ENCODE measurements around the gene TOMM7.
"Not testable (repeated sequence)": the region's sequence is repeated elsewhere in the genome, so short reads cannot be mapped to it uniquely, and the experiment has no call there.

TOMM7 gene

DNA sequence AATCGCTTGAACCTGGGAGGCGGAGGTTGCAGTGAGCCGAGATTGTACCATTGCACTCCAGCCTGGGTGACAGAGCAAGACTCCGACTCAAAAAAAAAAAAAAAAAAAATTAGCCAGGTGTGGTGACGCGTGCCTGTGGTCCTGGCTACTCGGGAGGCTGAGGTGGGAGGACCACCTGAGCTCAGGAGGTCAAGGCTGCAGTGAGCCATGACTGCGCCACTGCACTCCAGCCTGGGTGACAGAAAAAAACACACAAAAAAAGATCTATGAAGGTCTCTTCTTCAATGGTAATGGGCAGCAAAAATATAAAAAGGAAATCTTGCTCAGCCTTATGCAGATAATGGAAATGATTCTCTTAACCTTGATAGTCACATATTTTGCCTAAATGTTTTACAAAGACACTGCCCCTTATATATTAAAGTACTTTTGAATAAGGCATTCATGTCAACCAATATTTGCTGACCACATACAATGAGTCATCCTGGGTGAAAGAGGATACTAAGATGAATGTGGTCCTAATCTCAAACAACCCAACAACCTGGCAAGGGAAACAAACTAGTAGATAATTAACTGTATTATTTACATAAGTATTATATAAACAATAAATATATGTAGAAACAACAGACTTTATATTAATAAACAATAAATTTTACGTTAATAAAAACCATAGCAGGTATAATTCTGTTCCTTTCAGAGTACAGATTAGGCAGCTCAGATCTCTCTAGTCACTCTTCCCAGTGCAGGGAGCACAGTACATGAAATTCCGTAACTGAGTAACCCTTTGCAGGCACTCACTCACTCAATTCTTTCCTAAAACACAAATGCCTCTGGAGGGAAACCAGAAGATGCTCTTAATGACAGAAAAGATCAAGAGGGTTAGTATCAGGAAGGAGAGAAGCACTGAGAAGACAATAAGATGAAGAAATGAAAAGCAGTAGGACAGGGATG, 8.1 kb downstream of the TOMM7 start:
- no peak for DNase-seq

DNA sequence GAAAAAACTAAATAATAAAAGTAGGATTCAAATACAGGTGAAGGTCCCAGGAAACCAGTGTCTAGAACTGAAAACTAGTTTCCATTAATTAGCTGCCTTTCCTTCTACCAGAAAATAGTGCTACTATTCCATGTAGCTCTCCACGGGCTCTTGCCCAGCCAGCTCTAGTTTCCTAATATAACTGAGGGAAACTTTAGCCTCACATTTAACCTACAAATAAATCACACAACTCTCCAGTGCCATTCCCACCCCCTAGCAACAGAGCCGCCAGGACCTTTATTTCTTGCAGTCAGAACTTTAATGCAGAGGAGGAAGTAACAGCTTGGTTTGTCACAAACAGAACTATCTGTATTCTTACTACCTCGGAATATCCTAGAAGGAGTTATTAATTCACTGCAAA, 10.3 kb downstream of the TOMM7 start:
- no peak for DNase-seq

DNA sequence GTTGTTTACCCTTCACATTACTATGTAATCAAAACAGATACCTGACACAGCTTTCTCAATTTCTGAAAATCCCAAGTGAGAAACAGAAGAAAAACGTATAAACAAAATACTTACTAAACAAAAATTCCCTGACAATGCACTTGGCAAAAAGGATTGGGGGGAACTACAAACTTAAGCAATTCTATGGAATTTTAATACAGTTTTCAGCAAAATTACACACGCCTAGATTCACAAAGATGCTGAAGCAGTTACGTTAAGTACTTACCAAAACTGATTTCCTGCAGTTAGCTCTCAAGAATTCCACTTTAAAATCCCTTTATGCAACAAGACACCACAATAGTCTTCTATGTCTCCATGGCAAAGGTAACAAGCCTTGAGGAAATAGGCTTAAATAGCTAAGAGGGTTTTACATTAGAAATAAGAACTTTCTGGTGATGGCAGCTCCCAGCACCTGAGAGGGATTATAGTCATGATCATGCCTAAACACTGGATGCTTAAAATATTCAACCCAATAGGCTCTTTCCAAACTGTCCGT, 10.8 kb downstream of the TOMM7 start:
- DNase-seq = no peak

DNA sequence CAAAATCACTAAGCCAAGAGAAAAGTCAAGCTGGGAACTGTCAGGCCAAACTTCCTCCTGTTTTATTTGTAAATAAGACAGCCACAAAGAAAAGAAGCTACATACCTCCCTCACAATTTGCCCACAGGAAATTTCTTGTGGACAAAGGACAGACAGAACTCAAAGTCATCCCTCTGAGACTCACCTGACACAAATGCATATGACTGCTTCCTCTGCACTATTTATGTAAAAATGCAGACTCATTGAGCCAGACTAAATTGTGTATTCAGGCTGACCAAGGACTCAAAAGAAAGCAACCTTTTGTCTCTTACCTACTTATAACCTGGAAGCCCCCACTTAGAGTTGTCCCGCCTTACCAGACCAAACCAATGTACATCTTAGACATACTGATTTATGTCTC, 11.8 kb downstream of the TOMM7 start:
- no peak for DNase-seq

DNA sequence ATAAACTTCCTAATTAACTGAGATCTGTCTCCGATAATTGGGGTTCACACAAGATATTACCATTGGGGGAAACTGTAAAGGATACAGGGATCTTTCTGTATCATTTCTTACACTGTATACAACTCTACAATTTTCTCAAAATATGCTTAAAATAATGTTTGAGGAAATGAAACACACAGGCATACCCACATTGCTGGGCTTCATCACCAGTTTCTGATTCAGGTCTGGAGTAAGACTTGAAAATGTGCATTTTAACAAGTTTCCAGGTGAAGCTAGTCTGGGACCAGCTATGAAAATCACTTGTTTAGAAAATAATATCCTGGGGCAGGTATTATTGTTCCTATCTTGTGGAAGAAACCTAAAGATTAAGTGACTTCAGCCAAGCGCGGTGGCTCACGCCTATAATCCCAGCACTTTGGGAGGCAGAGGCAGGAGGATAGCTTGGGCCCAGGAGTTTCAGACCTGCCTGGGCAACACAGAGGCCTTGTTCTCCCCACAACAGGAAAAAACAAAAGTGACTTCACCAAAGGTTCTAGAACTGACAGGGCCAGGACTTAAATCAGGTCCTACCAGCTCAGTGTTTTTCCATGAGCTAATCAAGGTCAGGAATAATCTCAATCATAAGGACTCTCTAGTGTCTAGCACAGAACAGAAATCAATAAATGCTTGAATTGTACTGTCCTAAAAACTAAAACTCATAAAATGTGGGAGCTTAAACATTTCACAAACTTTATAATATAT, 12.6 kb downstream of the TOMM7 start:
- DNase-seq = no peak

DNA sequence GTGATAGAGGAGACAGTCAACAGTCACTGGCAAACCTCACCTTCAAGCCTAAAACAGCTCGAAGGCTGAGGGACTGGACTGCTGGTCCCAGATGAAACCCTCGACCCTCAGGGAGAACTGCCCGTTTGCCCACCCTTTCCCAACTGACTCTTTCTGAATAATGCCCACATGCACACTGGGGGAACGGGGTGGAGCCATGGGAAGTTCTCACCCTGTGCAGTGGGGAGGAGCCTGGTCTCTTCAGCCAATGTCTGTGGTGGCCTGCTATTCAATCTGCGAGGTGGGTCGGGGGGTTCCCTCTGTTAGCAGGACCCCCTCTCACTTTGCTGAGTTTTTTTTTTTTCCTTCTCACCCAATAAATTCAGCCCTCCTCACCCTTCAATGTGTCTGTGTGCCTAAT, 14.5 kb downstream of the TOMM7 start:
- no peak for DNase-seq

DNA sequence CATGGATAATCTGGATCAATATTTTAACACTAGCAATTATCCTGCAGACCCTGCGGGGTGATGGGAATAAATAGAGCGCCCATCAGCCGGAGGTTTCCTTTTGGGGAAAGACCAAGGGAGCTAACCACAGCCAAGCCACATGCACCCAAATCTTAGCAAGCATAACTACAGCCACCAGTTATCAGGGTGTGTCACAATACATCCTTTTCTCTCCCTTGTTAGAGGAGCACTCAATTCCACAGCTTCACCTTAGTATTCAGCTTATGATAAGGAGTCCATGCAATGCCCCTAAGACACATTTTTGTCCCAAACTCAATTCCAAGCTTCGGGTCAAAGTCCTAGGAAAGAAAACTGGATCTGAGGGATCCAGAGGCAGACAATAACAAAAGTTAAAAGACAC, 15.9 kb downstream of the TOMM7 start:
- DNase-seq = no peak

DNA sequence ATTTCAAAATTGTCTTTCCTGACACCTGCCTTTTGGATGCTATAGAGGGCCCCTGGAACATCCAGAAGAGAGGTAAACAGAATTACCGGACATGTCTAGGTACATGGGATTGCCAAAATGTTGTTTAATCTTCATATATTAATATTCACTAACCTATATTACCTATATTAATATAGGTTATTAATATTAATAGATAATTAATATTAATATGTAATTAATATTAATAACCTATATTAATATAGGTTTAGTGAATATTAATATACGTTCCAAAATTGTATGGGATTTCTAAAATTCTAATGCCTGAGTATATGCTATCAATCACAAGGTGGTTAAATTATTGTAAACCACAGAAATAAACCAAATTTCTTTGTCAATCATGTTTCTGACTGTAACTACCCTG, 17.4 kb downstream of the TOMM7 start:
- no peak for DNase-seq

DNA sequence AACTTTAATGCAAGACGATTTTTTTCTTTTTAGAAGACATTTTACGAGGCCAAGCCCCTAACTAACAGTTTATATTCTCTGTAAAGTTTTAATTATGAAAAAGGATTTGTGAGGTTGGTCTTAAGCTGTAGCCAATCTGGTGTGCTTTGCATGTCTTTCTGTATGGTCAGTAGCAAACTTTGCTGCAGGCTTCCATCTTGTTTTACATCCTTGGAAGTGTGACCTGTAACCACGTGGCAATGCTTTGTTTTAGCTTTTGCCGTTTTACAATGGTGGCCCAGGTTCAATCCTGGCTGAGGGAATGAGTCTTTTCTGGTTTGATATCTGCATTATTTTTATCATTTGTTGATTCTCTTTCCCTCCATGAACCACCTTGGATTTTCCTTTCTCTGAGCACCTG, 19.8 kb downstream of the TOMM7 start:
- not testable (repeated sequence) for DNase-seq

DNA sequence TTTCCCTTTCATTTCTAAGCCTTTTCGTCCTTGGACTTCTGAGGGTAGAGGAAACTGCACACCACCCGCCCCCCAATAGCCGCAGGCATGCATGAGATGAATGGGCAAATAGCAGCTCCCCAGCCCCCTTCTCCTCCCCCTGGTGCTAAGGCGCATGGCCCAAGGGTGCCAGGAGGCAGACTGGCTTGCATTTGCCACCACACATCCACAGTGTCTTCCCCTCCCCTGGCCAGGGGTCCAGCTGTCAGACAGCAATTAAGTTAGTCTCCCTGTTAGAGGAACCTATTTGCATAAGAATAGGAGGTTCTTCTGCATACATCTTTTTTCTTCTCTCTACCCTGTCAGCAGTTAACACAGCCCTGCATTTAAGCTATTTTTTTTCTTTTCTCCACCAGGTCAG, 20.2 kb downstream of the TOMM7 start:
- no peak for DNase-seq

DNA sequence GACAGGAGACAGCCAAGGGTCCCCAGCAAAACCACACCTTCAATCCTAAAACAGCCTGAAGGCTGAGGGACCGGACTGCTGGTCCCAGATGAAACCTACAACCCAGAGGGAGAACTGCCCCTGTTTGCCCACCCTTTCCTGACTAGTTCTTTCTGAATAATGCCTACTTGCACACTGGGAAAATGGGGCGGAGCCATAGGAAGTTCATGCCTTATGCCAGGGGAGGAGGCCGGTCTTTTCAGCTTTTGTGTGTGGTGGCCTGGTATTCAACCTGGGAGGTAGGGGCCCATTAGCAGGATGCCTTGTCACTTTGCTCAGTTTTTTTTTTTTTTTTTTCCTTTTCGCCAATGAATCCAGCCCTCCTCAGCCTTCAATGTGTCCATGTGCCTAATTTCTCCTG, 20.7 kb downstream of the TOMM7 start:
- no peak for DNase-seq

DNA sequence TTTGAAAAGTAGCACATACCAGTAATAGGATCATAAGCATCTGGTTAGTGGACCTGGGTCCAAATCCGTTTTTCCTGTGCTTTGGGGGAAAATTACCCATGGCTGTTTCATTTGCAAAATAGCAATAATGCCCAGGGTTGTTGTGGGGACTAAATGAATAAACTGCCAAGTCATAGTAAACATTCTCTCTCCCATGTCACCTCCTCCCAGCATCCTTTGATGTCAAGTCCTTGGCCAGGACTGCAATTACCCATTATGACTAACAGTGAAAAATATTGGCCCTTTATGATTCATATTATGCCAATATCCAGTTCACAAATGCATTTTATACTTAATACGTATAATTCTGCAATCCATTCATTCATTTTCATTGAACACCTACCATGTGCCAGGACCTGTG, 23.0 kb downstream of the TOMM7 start:
- DNase-seq = no peak

DNA sequence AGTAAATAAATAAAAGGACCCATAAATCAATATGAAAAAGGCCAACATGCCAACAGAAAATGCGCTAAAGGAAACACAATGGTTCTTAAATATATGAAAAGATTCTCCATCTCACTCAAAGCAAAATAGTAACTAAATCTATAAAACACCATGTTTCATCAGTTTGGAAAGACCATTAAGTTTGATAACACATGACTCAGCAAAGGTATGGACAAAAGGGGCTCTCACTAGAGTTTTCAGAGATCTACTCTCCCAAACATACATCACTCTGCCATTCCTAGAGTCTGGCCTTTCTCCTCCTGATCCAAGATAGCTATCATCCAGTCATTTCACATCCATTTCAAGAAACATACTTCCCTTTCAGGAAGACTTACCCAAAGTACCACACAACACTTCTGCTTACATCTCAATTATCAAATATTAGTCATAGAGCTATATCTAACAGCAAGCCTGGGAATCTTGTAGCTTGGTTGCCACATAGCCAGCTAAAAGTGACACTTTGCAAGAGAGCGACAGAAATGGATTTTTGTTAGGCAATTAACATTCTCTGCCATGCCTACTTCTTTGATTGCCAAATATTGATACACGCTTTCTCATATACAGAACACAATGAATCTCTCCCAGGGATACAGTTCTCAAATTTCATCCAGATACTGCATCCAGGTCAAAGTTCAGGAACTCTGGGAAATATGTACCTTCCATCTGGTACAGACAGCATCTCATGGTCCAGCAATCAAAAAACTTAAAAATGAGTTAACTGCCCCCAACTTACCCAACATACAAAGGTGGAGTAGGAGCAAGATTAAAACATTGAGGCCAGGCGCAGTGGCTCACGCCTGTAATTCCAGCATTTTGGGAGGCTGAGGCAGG, 28.8 kb downstream of the TOMM7 start:
- DNase-seq = no peak

DNA sequence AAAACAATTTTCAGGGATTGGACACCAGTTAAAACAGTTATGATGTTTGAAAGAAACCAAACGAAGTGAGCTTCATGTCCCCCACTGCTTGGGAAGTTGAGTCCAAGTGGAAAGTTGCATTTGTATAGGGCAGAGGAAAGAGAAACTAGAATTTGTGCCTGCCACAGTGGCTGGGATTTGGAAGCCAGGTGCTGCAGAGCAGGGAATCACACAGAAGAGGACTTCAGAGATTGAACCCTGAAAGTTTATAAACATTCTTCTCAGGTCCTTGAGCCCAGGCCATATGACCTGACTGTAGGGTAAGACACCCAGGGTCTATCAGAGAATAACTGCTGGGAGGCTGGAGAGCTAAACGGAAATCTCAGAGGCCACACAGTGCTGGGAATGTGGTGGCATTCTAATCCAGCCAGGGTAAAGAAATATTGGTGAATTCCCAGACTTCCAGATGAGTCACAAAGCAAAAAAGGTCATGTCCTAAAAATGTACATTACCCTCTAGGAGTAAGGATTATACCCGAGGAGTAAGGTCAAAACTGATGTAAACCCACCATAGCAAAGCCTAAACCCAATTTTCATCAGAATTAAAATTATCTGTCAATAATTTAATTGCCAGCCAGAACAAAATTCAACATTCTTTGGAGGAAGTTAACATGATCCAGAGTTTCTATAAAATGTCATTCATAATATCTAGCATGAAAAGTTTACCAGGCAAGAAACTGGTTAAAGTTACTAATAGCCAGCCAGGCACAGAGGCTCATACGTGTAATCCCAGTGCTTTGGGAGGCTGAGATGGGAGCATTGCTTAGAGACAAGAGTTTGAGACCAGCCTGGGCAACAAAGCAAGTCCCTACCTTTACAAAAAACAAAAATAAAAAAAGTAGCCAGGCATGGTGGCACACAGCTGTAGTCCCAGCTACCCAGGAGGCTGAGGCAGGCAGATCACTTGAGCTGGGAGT, 31.2 kb downstream of the TOMM7 start:
- DNase-seq = no peak

DNA sequence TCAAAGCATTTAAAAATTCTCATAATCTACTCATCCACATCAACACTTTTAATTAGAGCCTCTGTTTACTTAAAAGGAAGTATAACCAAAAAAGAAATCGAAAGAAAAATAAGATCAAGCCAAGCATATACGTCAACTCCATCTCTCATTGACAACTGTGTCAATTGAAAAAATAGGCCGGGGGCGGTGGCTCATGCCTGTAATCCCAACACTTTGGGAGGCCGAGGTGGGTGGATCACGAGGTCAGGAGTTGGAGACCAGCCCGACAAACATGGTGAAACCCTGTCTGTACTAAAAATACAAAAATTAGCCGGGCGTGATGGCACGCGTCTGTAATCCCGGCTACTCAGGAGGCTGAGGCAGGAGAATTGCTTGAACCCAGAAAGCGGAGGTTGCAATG, 32.0 kb downstream of the TOMM7 start:
- DNase-seq = not testable (repeated sequence)

DNA sequence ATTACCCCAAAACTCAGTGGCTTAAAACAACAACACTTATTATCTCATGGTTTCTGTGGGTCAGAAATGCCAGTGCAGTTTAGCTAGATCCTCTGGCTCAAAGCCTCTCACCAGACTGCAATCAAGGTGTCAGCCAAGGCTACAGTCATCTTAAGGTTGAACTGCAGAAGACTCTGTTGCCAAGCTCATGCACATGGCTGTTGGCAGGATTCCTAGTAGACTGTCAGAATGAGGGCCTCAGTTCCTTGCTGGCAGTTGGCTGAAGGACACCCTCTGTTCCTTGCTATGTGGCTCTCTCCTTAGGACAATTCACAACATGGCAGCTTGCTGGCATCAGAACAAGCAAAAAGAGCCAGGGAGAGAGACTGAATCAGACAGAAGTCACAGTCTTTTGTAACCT, 34.7 kb downstream of the TOMM7 start:
- DNase-seq = no peak

DNA sequence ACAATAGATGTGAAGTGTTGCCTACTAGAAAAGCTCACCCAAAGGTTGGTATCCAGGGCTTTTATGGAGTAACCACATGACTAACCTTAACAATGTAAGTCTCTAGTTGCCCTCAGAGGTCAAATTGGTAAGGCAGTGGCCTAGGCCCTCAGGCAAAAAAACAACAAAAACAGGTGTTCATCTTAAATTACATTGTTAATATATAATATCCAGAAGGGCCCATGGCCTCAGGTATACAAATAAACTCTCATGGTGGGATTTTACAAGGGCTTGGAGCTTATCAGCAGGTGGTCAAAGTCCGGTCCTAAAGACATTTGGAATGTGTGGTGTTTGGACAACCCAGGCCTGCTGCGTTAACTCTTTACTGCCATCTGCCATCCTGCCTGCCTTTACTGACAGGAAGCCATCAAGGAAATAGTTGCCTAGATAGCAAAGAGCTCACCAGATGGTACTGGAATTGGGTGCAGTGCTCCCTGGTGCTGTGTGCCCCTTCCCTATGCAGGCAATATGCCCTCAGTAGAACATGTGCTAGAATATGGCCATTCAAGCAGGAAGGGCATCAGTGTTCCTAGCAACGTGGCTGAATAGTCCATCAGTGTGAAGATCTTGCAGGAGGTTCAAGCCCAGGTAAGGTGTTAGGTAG, 36.2 kb downstream of the TOMM7 start:
- no peak for DNase-seq

DNA sequence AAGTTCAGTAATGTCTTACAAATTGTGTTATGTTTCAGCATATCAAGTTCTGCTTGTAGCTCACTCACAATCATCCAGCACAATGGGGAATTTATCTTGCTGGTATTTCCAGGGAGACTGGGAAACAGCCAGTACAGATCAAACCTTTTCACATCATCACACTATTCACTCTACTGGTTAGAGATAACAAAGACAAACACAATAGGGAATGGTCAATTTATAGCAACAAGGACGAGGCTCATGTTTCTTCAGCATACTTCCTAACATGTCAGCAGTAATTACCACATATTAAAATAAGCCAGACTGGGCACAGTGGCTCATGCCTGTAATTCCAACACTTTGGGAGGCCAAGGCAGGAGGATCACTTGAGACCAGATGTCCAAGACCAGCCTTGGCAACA, 38.3 kb downstream of the TOMM7 start:
- DNase-seq = no peak

DNA sequence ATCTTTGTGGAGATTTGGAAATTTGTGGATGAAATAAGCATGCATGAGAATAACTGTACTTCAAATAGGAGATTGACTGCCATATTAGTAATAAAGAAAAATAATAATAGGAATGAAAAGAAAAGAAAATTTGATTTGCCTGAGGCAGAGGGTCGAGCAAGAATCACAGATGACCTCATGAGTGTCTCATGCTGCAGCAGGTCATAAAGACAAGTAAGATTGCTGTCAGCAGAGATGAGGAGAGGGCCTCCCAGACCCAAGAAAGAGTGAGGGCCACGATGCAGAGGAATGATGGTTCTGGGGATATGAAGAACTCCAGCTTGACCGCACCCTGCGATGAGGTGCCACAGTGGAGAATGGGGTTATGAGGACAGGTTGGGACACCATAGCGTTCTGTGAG, 39.2 kb downstream of the TOMM7 start:
- no peak for DNase-seq

DNA sequence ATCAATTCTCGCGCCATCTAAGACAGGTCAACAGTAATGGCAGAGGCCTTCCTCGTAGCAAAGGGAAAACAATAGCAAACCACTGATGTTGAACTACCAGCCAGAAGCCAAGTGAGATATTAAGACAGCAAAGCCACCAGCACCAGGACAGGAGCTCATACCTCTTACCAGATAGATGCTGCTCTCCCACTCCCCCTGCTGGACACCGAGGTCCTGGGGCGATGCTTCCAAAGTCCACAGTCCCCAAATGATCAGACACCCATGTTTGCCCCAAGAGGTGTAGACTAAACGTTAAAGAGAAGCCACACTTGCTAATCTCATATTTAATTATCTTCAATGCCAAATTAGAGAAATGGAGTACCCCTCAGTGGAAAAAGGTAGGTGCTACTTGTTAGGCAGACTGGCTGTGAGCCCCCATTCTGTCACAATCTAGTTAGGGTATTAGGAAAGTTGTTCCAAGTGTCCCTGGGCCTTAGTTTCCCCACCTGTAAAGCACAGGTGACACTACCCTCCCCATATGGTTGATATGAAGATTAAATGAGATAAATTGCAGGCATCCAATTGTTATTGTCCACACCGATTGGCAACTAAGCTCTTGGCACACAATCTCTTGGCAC, 39.9 kb downstream of the TOMM7 start:
- peak; percentile 52 for DNase-seq

DNA sequence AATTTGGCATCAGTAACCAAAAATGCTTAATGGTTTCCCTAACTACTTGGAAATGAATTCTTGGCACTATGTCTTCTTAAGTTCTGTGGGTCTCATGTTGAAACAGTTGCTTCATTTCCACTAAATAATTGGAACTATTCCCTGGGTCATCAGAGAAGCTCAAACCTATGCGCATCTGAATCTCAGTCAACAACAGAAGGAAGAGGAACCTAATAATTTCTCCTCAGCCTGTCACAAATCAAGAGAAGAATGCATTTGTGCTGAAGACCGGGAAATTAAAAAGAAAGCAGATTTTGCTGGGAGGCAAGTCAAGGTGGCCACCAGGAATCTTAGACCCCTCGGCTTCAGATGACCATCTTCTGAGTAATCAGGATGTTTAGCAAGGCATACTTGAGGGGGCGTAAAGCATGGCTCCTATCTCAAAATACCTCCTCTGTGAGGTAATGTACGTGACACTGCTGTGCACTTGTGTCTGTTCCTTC, 41.4 kb downstream of the TOMM7 start:
- no peak for DNase-seq

Data from right forelimb (tissue), 1 donor.